ENCODE results near the gene PLAU.

DNA sequence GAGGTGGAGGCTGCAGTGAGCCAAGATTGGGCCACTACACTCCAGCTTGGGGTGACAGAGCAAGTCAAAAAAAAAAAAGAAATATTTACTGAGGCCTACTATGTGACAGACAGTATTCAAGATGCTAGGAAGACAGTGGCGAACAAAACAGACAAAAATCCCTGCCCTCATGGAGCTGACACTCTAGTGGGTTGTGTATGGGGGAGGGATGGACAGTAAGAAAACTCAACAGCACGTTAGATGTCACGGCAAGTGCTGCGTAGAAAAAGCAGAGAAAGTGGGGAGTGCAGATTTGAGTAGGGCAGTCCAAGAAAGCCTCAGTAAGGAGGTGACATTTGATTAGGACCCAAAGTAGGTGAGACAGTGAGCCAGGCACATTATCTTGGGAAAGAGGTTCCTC is 46.7 kb upstream of the PLAU start:
- TF ChIP-seq, protein P1, sequence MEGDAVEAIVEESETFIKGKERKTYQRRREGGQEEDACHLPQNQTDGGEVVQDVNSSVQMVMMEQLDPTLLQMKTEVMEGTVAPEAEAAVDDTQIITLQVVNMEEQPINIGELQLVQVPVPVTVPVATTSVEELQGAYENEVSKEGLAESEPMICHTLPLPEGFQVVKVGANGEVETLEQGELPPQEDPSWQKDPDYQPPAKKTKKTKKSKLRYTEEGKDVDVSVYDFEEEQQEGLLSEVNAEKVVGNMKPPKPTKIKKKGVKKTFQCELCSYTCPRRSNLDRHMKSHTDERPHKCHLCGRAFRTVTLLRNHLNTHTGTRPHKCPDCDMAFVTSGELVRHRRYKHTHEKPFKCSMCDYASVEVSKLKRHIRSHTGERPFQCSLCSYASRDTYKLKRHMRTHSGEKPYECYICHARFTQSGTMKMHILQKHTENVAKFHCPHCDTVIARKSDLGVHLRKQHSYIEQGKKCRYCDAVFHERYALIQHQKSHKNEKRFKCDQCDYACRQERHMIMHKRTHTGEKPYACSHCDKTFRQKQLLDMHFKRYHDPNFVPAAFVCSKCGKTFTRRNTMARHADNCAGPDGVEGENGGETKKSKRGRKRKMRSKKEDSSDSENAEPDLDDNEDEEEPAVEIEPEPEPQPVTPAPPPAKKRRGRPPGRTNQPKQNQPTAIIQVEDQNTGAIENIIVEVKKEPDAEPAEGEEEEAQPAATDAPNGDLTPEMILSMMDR (conservative IDR thresholded peaks at IDR 0.05 in 1 of 2, IDR thresholded peaks at IDR 0.05 in 1 of 2; ENCODE audit: low read depth in 1 of 2, low read length in 2 of 2): no peak
- TF ChIP-seq EZH2 (IDR thresholded peaks at IDR 0.05; ENCODE audit: low read length, missing control alignments): no peak
